Hematopoietic multipotent progenitor cell treated with erythropoietin and hydrocortisone succinate and interleukin-3 and kit ligand, for 6 days (in vitro differentiated cells): ENCODE data around the gene NEUROG1.
A peak's percentile ranks its signal among the peaks of the same experiment; 100 is the strongest.

Experiments
- DNase-seq: peaks from one replicate; pipeline ENCODE4 v3.0.0-alpha.2; 2015

Gene NEUROG1

GRCh38 chr5:135535820-135536801, at the start of gene NEUROG1:
TSS of gene NEUROG1 (minus strand) at chr5:135535964. CDS start at chr5:135535690, 274 bp downstream.
- DNase-seq = peak; percentile 57

- DNase-seq = no peak
Observed at GRCh38 chr5:135584918-135585317, 49.2 kb upstream of the NEUROG1 start.

- no peak for DNase-seq
Observed at GRCh38 chr5:135584276-135584675, 48.5 kb upstream of the NEUROG1 start.

GRCh38 chr5:135582099-135582781, 46.5 kb upstream of the NEUROG1 start:
- DNase-seq = no peak

GRCh38 chr5:135578685-135579341, 43.0 kb upstream of the NEUROG1 start, which contains the start of gene CXCL14:
TSS of gene CXCL14 (minus strand) at chr5:135578991. CDS start at chr5:135578778, 213 bp downstream.
- DNase-seq = peak; percentile 58

- no peak for DNase-seq
Observed at GRCh38 chr5:135578305-135578684, 42.5 kb upstream of the NEUROG1 start.

GRCh38 chr5:135577421-135577820, 41.7 kb upstream of the NEUROG1 start:
- no peak for DNase-seq

- no peak for DNase-seq
Observed at GRCh38 chr5:135576075-135576599, 40.4 kb upstream of the NEUROG1 start.

GRCh38 chr5:135574493-135574892, 38.7 kb upstream of the NEUROG1 start:
- no peak for DNase-seq

GRCh38 chr5:135571902-135572301, 36.1 kb upstream of the NEUROG1 start:
- DNase-seq = no peak

- DNase-seq = no peak
Observed at GRCh38 chr5:135571066-135571609, 35.4 kb upstream of the NEUROG1 start.

GRCh38 chr5:135570453-135570764, 34.6 kb upstream of the NEUROG1 start:
- DNase-seq = no peak

GRCh38 chr5:135569755-135570452, 34.1 kb upstream of the NEUROG1 start:
- peak; percentile 73 for DNase-seq

- DNase-seq = peak; percentile 44
Observed at GRCh38 chr5:135568923-135569360, 33.2 kb upstream of the NEUROG1 start.

GRCh38 chr5:135568246-135568645, 32.5 kb upstream of the NEUROG1 start:
- no peak for DNase-seq

GRCh38 chr5:135567661-135568060, 31.9 kb upstream of the NEUROG1 start:
- no peak for DNase-seq

GRCh38 chr5:135566422-135567400, 30.9 kb upstream of the NEUROG1 start:
- DNase-seq = peak; percentile 59

GRCh38 chr5:135565725-135566421, 30.1 kb upstream of the NEUROG1 start:
- DNase-seq = peak; percentile 84

GRCh38 chr5:135565266-135565665, 29.5 kb upstream of the NEUROG1 start:
- DNase-seq = no peak

- no peak for DNase-seq
Observed at GRCh38 chr5:135564331-135564730, 28.6 kb upstream of the NEUROG1 start.
